HEK293T (cell line): ENCODE data around the gene EGFLAM.

Experiments used
- CTCF ChIA-PET: fragments of 350-600 bp; formaldehyde crosslinking; extraction: SDS; loops from one replicate; lab custom pipeline; 2021; ENCODE audit warnings: antibody characterized with exemption, inconsistent platforms; lab: Yijun Ruan, JAX
- POLR2A ChIA-PET: fragments of 350-600 bp; formaldehyde crosslinking; extraction: SDS; loops from one replicate; lab custom pipeline; 2020; ENCODE audit warnings: antibody characterized with exemption, inconsistent platforms; lab: Yijun Ruan, JAX
- DNase-seq: peaks from one replicate; pipeline ENCODE4 v3.0.0; 2012; ENCODE audit warnings: mixed read lengths; ENCODE audit errors: extremely low spot score
- ARNT ChIP-seq: fragments of 450-650 bp; IDR thresholded peaks from 2 replicates; pipeline ENCODE4 v1.6.1; 2017; ENCODE audit warnings: mild to moderate bottlenecking
- BHLHE40 ChIP-seq: fragments of 450-650 bp; IDR thresholded peaks from 2 replicates; pipeline ENCODE4 v1.6.1; 2016; ENCODE audit warnings: mild to moderate bottlenecking, moderate library complexity, borderline replicate concordance
- CTBP1 ChIP-seq: fragments of 450-650 bp; IDR thresholded peaks from 2 replicates; pipeline ENCODE4 v1.6.1; 2016; ENCODE audit warnings: borderline replicate concordance
- ELF4 ChIP-seq: fragments of 450-650 bp; IDR thresholded peaks from 2 replicates; pipeline ENCODE4 v1.6.1; 2017; ENCODE audit warnings: antibody characterized with exemption
- FOXA1 ChIP-seq: fragments of 450-650 bp; IDR thresholded peaks from 2 replicates; pipeline ENCODE4 v1.6.1; 2016; ENCODE audit warnings: mild to moderate bottlenecking
- FOXK2 ChIP-seq: fragments of 450-650 bp; IDR thresholded peaks from 2 replicates; pipeline ENCODE4 v1.6.1; 2016; ENCODE audit warnings: mild to moderate bottlenecking
- FOXM1 ChIP-seq: fragments of 450-650 bp; IDR thresholded peaks from 2 replicates; pipeline ENCODE4 v1.6.1; 2017; ENCODE audit warnings: mild to moderate bottlenecking, borderline replicate concordance
- HDGF ChIP-seq: fragments of 450-650 bp; IDR thresholded peaks from 2 replicates; pipeline ENCODE4 v1.6.1; 2017; ENCODE audit warnings: antibody characterized with exemption, borderline replicate concordance
- L3MBTL2 ChIP-seq: fragments of 450-650 bp; conservative IDR thresholded peaks from 2 replicates; pipeline ENCODE4 v1.6.1; 2016; ENCODE audit warnings: mild to moderate bottlenecking
- LEF1 ChIP-seq: fragments of 450-650 bp; IDR thresholded peaks from 2 replicates; pipeline ENCODE4 v1.6.1; 2017; ENCODE audit warnings: mild to moderate bottlenecking, borderline replicate concordance
- NFRKB ChIP-seq: fragments of 450-650 bp; IDR thresholded peaks from 2 replicates; pipeline ENCODE4 v1.6.1; 2016; ENCODE audit warnings: mild to moderate bottlenecking, moderate library complexity
- PKNOX1 ChIP-seq: fragments of 450-650 bp; IDR thresholded peaks from 2 replicates; pipeline ENCODE4 v1.6.1; 2016
- SP1 ChIP-seq: fragments of 450-650 bp; IDR thresholded peaks from 2 replicates; pipeline ENCODE4 v1.6.1; 2017
- SUZ12 ChIP-seq: fragments of 450-650 bp; IDR thresholded peaks from 2 replicates; pipeline ENCODE4 v1.6.1; 2016; ENCODE audit warnings: mild to moderate bottlenecking
- TARDBP ChIP-seq: fragments of 450-650 bp; IDR thresholded peaks from 2 replicates; pipeline ENCODE4 v1.6.1; 2016
- ZNF384 ChIP-seq: fragments of 450-650 bp; IDR thresholded peaks from 2 replicates; pipeline ENCODE4 v1.6.1; 2016

EGFLAM gene

GRCh38 chr5:38258319-38259061 is at the start of gene EGFLAM:
EGFLAM (plus strand) TSS chr5:38258559; CDS start chr5:38258755, 196 bp downstream.
- CTCF ChIA-PET: interaction anchor here (0.6 to 0.7 kb wide), 3 partner anchors 9 to 12 kb away, joined by 3 to 5 read pairs (median 3); no protein-coding TSS in a partner anchor
- peak; percentile 66 for DNase-seq
- POLR2A ChIA-PET: no interaction called here
- TF ChIP-seq FOXA1: no peak
- no peak for TF ChIP-seq LEF1
- no peak for TF ChIP-seq FOXM1
- TF ChIP-seq PKNOX1: no peak
- TF ChIP-seq L3MBTL2: no peak
- no peak for TF ChIP-seq TARDBP
- TF ChIP-seq SUZ12: no peak
- TF ChIP-seq SP1: no peak
- no peak for TF ChIP-seq NFRKB
- TF ChIP-seq ELF4: no peak
- TF ChIP-seq BHLHE40: no peak
- TF ChIP-seq CTBP1: no peak
- no peak for TF ChIP-seq FOXK2
- TF ChIP-seq ZNF384: no peak
- TF ChIP-seq ARNT: no peak
- no peak for TF ChIP-seq HDGF

GRCh38 chr5:38208782-38209378 is 49.5 kb upstream of the EGFLAM start:
- TF ChIP-seq FOXA1: no peak
- no peak for TF ChIP-seq SUZ12
- TF ChIP-seq CTBP1: no peak
- TF ChIP-seq LEF1: no peak
- TF ChIP-seq ARNT: no peak
- no peak for TF ChIP-seq L3MBTL2
- no peak for TF ChIP-seq ZNF384
- POLR2A ChIA-PET: no interaction called here
- CTCF ChIA-PET: interaction anchor here (0.6 to 1.1 kb wide), 5 partner anchors 57 to 681 kb away, joined by 3 to 4 read pairs (median 3); no protein-coding TSS in a partner anchor
- DNase-seq: peak; percentile 59

- no peak for DNase-seq
- CTCF ChIA-PET: interaction anchor here (0.9 to 1.5 kb wide), 2 partner anchors 55 to 172 kb away, joined by 3 read pairs; no protein-coding TSS in a partner anchor
- no peak for TF ChIP-seq BHLHE40
- no peak for TF ChIP-seq L3MBTL2
- no peak for TF ChIP-seq NFRKB
- no peak for TF ChIP-seq ZNF384
- TF ChIP-seq HDGF: no peak
- TF ChIP-seq PKNOX1: no peak
- TF ChIP-seq ARNT: no peak
- TF ChIP-seq LEF1: no peak
- no peak for TF ChIP-seq SP1
- no peak for TF ChIP-seq FOXM1
- POLR2A ChIA-PET: no interaction called here
Observed at GRCh38 chr5:38210676-38211353, 47.5 kb upstream of the EGFLAM start.

- POLR2A ChIA-PET: no interaction called here
- TF ChIP-seq FOXM1: no peak
- CTCF ChIA-PET: interaction anchor here (0.9 to 1.5 kb wide), 2 partner anchors 54 to 172 kb away, joined by 3 read pairs; no protein-coding TSS in a partner anchor
- DNase-seq: no peak
Observed at GRCh38 chr5:38211354-38211710, 47.0 kb upstream of the EGFLAM start.

GRCh38 chr5:38212307-38212706 is 46.1 kb upstream of the EGFLAM start:
- no peak for DNase-seq
- CTCF ChIA-PET: no interaction called here
- POLR2A ChIA-PET: no interaction called here
- TF ChIP-seq FOXA1 (no peak), FOXM1 (no peak), L3MBTL2 (no peak), TARDBP (no peak), SP1 (no peak), CTBP1 (no peak), FOXK2 (no peak), HDGF (no peak), LEF1 (no peak), ARNT (no peak), SUZ12 (no peak)

- ChIA-PET CTCF (no interaction called here), POLR2A (no interaction called here)
- DNase-seq: no peak
- no peak for TF ChIP-seq CTBP1
- no peak for TF ChIP-seq HDGF
- no peak for TF ChIP-seq SUZ12
- TF ChIP-seq ELF4: no peak
- no peak for TF ChIP-seq LEF1
- no peak for TF ChIP-seq SP1
- TF ChIP-seq L3MBTL2: no peak
- TF ChIP-seq ZNF384: no peak
- TF ChIP-seq FOXA1: no peak
- no peak for TF ChIP-seq NFRKB
- TF ChIP-seq FOXK2: no peak
- TF ChIP-seq ARNT: no peak
- no peak for TF ChIP-seq FOXM1
- TF ChIP-seq TARDBP: no peak
Observed at GRCh38 chr5:38226091-38226490, 32.3 kb upstream of the EGFLAM start.
